Smooth muscle cell (in vitro differentiated cells): Measurements from ENCODE around the gene RPL22L1. TPM values are rescaled to one million over a fixed set of nuclear protein-coding genes. Genes with fewer than 3 reads are reported as not detected.

Experiments
- DNase-seq: peaks from one replicate; lab custom pipeline; 2025; ENCODE audit not compliant: unreplicated experiment; lab: John Stamatoyannopoulos, UW
- H2AFZ ChIP-seq: fragments of 200-600 bp; sonication (generic); 2 replicates; pipeline ENCODE4 v1.6.0; 2016; ENCODE audit warnings: antibody characterized with exemption, low read depth, mild to moderate bottlenecking
- H3F3A ChIP-seq: fragments of 200-600 bp; sonication (generic); 2 replicates; pipeline ENCODE4 v1.6.0; 2017; ENCODE audit warnings: antibody characterized with exemption, low read depth
- H3K27ac ChIP-seq: fragments of 200-600 bp; sonication (generic); 2 replicates; pipeline ENCODE4 v1.5.1; 2016; ENCODE audit warnings: low read depth, mild to moderate bottlenecking
- H3K27me3 ChIP-seq: fragments of 200-600 bp; sonication (generic); 2 replicates; pipeline ENCODE4 v1.6.1; 2016; ENCODE audit warnings: low read depth, mild to moderate bottlenecking
- H3K36me3 ChIP-seq: fragments of 200-600 bp; sonication (generic); 2 replicates; pipeline ENCODE4 v1.5.1; 2016; ENCODE audit warnings: low read depth
- H3K4me1 ChIP-seq: fragments of 200-600 bp; sonication (generic); 2 replicates; pipeline ENCODE4 v1.5.1; 2016; ENCODE audit warnings: low read depth
- H3K4me2 ChIP-seq: fragments of 200-600 bp; sonication (generic); 2 replicates; pipeline ENCODE4 v1.6.0; 2016; ENCODE audit warnings: mild to moderate bottlenecking
- H3K4me3 ChIP-seq: fragments of 200-600 bp; sonication (generic); 2 replicates; pipeline ENCODE4 v1.5.1; 2016; ENCODE audit warnings: mild to moderate bottlenecking
- H3K79me2 ChIP-seq: fragments of 200-600 bp; sonication (generic); 2 replicates; pipeline ENCODE4 v1.6.0; 2016; ENCODE audit warnings: low read depth, mild to moderate bottlenecking
- H3K9ac ChIP-seq: fragments of 200-600 bp; sonication (generic); 2 replicates; pipeline ENCODE4 v1.6.0; 2016; ENCODE audit warnings: low read depth
- H3K9me3 ChIP-seq: fragments of 200-600 bp; sonication (generic); replicated peaks from 2 replicates; pipeline ENCODE4 v1.5.1; 2016; ENCODE audit warnings: low read depth
- H4K20me1 ChIP-seq: fragments of 200-600 bp; sonication (generic); 2 replicates; pipeline ENCODE4 v1.6.0; 2016; ENCODE audit warnings: low read depth
- CTCF ChIP-seq: fragments of 200-600 bp; sonication (generic); IDR thresholded peaks from 2 replicates; pipeline ENCODE4 v1.5.1; 2017; ENCODE audit warnings: borderline replicate concordance, mild to moderate bottlenecking, antibody characterized with exemption; ENCODE audit not compliant: insufficient read depth, poor library complexity, severe bottlenecking
- WGBS: methylation state at CpG from one replicate; pipeline ENCODE4 v1.1.7; 2016; ENCODE audit warnings: low lambda C conversion rate; 5-methylcytosine and 5-hydroxymethylcytosine counted together
- polyA plus RNA-seq: library from polyadenylated mRNA; unstranded; fragments of >200 nt; fragmentation: Nextera tagmentation; extraction: Ambion mirVana; gene quantifications from 2 replicates; pipeline ENCODE4 v1.2.1, GENCODE V29; 2016
- total RNA-seq: library from RNA; depleted of rRNA; stranded (reverse); fragments of >200 nt; gene quantifications from 2 replicates; pipeline ENCODE4 v1.2.3, GENCODE V29; 2014

The RPL22L1 gene
- total and polyA plus RNA-seq, 2 experiments from 2014 or later, result 22.3 to 118 TPM

GRCh38 chr3:170839518-170840100, 30.4 kb downstream of the RPL22L1 start:
- H3K9ac ChIP-seq, result no peak overlapping the region
- H3K4me2 ChIP-seq, result no peak overlapping the region
- 85% methylated on average over 3 of the region's 3 CpGs for WGBS
- no peak overlapping the region for H3K27ac ChIP-seq
- DNase-seq, result no peak
- H3K36me3 ChIP-seq, result no peaks in the 10 kb centered on the region
- H3K4me1 ChIP-seq, result no peaks in the 10 kb centered on the region
- TF ChIP-seq CTCF, result no peak
- H3F3A ChIP-seq, result no peaks in the 10 kb centered on the region
- no peaks in the 10 kb centered on the region for H3K79me2 ChIP-seq
- H3K27me3 ChIP-seq, result no peaks in the 10 kb centered on the region
- H4K20me1 ChIP-seq, result no peaks in the 10 kb centered on the region
- H2AFZ ChIP-seq, result no peak overlapping the region
- no peak overlapping the region for H3K4me3 ChIP-seq
- no peaks in the 10 kb centered on the region for H3K9me3 ChIP-seq

- no peaks in the 10 kb centered on the region for H3K79me2 ChIP-seq
- no peak overlapping the region for H2AFZ ChIP-seq
- no peak overlapping the region for H3K4me2 ChIP-seq
- no peaks in the 10 kb centered on the region for H3K36me3 ChIP-seq
- no peak for DNase-seq
- no peak for TF ChIP-seq CTCF
- no peaks in the 10 kb centered on the region for H3F3A ChIP-seq
- WGBS, result 91% methylated on average over 4 of the region's 4 CpGs
- H4K20me1 ChIP-seq, result no peaks in the 10 kb centered on the region
- no peak overlapping the region for H3K4me3 ChIP-seq
- H3K9ac ChIP-seq, result no peak overlapping the region
- H3K9me3 ChIP-seq, result no peaks in the 10 kb centered on the region
- no peaks in the 10 kb centered on the region for H3K4me1 ChIP-seq
- H3K27me3 ChIP-seq, result peaks cover 7% of the 10 kb centered on the region
- no peak overlapping the region for H3K27ac ChIP-seq
Observed at GRCh38 chr3:170836491-170836890, 33.5 kb downstream of the RPL22L1 start.

GRCh38 chr3:170835336-170835735, 34.7 kb downstream of the RPL22L1 start:
- H3K9ac ChIP-seq, result no peak overlapping the region
- DNase-seq, result no peak
- no peaks in the 10 kb centered on the region for H3K36me3 ChIP-seq
- H3F3A ChIP-seq, result no peaks in the 10 kb centered on the region
- H3K79me2 ChIP-seq, result no peaks in the 10 kb centered on the region
- H3K4me2 ChIP-seq, result no peak overlapping the region
- no peak for TF ChIP-seq CTCF
- H3K9me3 ChIP-seq, result no peaks in the 10 kb centered on the region
- no peaks in the 10 kb centered on the region for H4K20me1 ChIP-seq
- 24% methylated on average over 3 of the region's 3 CpGs for WGBS
- no peak overlapping the region for H2AFZ ChIP-seq
- H3K27me3 ChIP-seq, result peaks cover 7% of the 10 kb centered on the region
- no peak overlapping the region for H3K4me3 ChIP-seq
- no peaks in the 10 kb centered on the region for H3K4me1 ChIP-seq
- no peak overlapping the region for H3K27ac ChIP-seq

- no peak overlapping the region for H2AFZ ChIP-seq
- 97% methylated on average over 4 of the region's 4 CpGs for WGBS
- no peak overlapping the region for H3K27ac ChIP-seq
- H3K4me1 ChIP-seq, result no peaks in the 10 kb centered on the region
- H3K36me3 ChIP-seq, result no peaks in the 10 kb centered on the region
- DNase-seq, result no peak
- no peak overlapping the region for H3K4me2 ChIP-seq
- H3K9me3 ChIP-seq, result no peaks in the 10 kb centered on the region
- H3K4me3 ChIP-seq, result no peak overlapping the region
- H3F3A ChIP-seq, result no peaks in the 10 kb centered on the region
- H4K20me1 ChIP-seq, result no peaks in the 10 kb centered on the region
- TF ChIP-seq CTCF, result no peak
- no peaks in the 10 kb centered on the region for H3K79me2 ChIP-seq
- H3K9ac ChIP-seq, result no peak overlapping the region
- H3K27me3 ChIP-seq, result peaks cover 13% of the 10 kb centered on the region
Observed at GRCh38 chr3:170830580-170830979, 39.4 kb downstream of the RPL22L1 start.
